ENCODE data around the gene ZMYND15. TPM values are rescaled to one million over a fixed set of nuclear protein-coding genes. Genes with fewer than 3 reads are reported as not detected.

ZMYND15 gene
- total RNA-seq, 1 donor from 2014 or later = not detected

DNA sequence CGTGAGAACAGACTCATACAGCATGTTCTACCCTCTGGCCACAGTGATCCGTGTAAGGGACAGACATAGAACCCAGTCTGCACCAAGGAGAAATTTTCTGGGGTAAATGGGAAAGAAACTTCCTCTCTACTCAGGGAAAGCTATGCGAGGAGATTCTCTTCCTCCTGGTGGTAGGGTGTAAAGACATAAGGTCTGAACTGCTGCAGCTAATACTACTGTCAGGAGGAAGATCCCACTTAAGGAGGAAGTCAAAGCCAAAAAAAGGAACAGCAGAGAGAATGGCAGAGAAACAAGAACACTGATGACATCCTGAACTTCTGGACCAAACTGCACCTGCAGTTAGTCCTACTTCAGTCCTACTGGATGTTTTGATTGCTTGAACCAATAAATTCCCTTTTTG lies 25.0 kb downstream of the ZMYND15 start:
- no peaks in the 10 kb centered on the region for H3K4me1 Mint-ChIP-seq (ENCODE audit: low read depth, unreplicated experiment)
- TF ChIP-seq, protein P1, sequence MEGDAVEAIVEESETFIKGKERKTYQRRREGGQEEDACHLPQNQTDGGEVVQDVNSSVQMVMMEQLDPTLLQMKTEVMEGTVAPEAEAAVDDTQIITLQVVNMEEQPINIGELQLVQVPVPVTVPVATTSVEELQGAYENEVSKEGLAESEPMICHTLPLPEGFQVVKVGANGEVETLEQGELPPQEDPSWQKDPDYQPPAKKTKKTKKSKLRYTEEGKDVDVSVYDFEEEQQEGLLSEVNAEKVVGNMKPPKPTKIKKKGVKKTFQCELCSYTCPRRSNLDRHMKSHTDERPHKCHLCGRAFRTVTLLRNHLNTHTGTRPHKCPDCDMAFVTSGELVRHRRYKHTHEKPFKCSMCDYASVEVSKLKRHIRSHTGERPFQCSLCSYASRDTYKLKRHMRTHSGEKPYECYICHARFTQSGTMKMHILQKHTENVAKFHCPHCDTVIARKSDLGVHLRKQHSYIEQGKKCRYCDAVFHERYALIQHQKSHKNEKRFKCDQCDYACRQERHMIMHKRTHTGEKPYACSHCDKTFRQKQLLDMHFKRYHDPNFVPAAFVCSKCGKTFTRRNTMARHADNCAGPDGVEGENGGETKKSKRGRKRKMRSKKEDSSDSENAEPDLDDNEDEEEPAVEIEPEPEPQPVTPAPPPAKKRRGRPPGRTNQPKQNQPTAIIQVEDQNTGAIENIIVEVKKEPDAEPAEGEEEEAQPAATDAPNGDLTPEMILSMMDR (IDR thresholded peaks at IDR 0.05; ENCODE audit: partially characterized antibody, unreplicated experiment) = no peak
- no peaks in the 10 kb centered on the region for H3K9me3 Mint-ChIP-seq (ENCODE audit: unreplicated experiment)
- no peaks in the 10 kb centered on the region for H3K36me3 Mint-ChIP-seq (ENCODE audit: unreplicated experiment)
- H3K27me3 Mint-ChIP-seq (ENCODE audit: unreplicated experiment) = peaks cover 2% of the 10 kb centered on the region
- no peak for DNase-seq
- no peak overlapping the region for H3K27ac Mint-ChIP-seq (ENCODE audit: unreplicated experiment)
- no peak overlapping the region for H3K4me3 Mint-ChIP-seq (ENCODE audit: unreplicated experiment)

DNA sequence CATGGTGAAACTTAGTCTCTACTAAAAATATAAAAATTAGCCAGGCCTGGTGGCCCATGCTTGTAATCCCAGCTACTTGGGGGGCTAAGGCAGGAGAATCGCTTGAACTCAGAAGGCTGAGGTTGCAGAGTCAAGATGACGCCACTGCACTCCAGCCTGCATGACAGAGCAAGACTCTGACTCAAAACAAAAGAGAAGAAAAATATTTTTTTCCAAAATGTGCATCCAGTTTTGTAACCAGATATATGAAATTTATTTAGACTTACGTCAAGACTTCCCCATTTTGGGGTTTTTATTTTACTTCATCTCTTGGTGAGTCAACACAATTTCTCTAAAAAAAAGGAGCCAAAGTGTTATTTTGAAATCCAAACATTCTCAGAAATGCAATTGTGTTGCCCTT lies 26.6 kb downstream of the ZMYND15 start:
- no peaks in the 10 kb centered on the region for H3K36me3 Mint-ChIP-seq (ENCODE audit: unreplicated experiment)
- H3K4me3 Mint-ChIP-seq (ENCODE audit: unreplicated experiment) = no peak overlapping the region
- no peaks in the 10 kb centered on the region for H3K9me3 Mint-ChIP-seq (ENCODE audit: unreplicated experiment)
- no peak overlapping the region for H3K27ac Mint-ChIP-seq (ENCODE audit: unreplicated experiment)
- H3K27me3 Mint-ChIP-seq (ENCODE audit: unreplicated experiment) = peaks cover 4% of the 10 kb centered on the region
- no peak for DNase-seq
- H3K4me1 Mint-ChIP-seq (ENCODE audit: low read depth, unreplicated experiment) = no peaks in the 10 kb centered on the region
- TF ChIP-seq, protein P1 (IDR thresholded peaks at IDR 0.05; ENCODE audit: partially characterized antibody, unreplicated experiment) = no peak

DNA sequence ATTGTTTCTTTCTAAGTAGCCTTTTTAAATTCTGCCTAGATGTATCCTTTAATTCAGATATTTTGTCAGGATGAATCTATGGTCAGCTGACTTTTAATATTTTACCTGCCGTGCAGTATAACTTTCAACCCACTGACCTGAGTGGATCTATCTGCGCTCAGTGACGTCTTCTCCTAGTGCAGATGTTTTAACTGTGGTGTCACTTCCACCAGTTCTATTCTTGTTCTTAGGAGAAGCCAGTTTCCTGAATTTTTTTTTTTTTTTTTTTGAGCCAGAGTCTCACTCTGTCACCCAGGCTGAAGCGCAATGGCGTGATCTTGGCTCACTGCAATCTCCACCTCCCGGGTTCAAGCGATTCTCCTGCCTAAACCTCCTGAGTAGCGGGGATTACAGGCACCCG lies 27.1 kb downstream of the ZMYND15 start:
- H3K4me3 Mint-ChIP-seq (ENCODE audit: unreplicated experiment) = no peak overlapping the region
- TF ChIP-seq, protein P1 (IDR thresholded peaks at IDR 0.05; ENCODE audit: partially characterized antibody, unreplicated experiment) = no peak
- no peak overlapping the region for H3K27ac Mint-ChIP-seq (ENCODE audit: unreplicated experiment)
- no peak for DNase-seq
- no peaks in the 10 kb centered on the region for H3K36me3 Mint-ChIP-seq (ENCODE audit: unreplicated experiment)
- H3K4me1 Mint-ChIP-seq (ENCODE audit: low read depth, unreplicated experiment) = no peaks in the 10 kb centered on the region
- no peaks in the 10 kb centered on the region for H3K9me3 Mint-ChIP-seq (ENCODE audit: unreplicated experiment)
- H3K27me3 Mint-ChIP-seq (ENCODE audit: unreplicated experiment) = peaks cover 6% of the 10 kb centered on the region

- H3K27ac Mint-ChIP-seq (ENCODE audit: unreplicated experiment) = no peak overlapping the region
Measured at GRCh38 chr17:4768298-4768697, 28.7 kb downstream of the ZMYND15 start.

GRCh38 chr17:4769628-4770027 lies 30.0 kb downstream of the ZMYND15 start:
- TF ChIP-seq, protein P1 (IDR thresholded peaks at IDR 0.05; ENCODE audit: partially characterized antibody, unreplicated experiment) = no peak
- Mint-ChIP-seq H3K36me3 (ENCODE audit: unreplicated experiment) (no peaks in the 10 kb centered on the region), H3K27me3 (ENCODE audit: unreplicated experiment) (peaks cover 5% of the 10 kb centered on the region), H3K27ac (ENCODE audit: unreplicated experiment) (no peak overlapping the region), H3K9me3 (ENCODE audit: unreplicated experiment) (no peaks in the 10 kb centered on the region), H3K4me1 (ENCODE audit: low read depth, unreplicated experiment) (no peaks in the 10 kb centered on the region), H3K4me3 (ENCODE audit: unreplicated experiment) (no peak overlapping the region)
- DNase-seq = no peak

More at GRCh38 chr17:4768298-4768697, 28.7 kb downstream of the ZMYND15 start:
- Mint-ChIP-seq H3K4me1 (ENCODE audit: low read depth, unreplicated experiment) (no peaks in the 10 kb centered on the region), H3K27me3 (ENCODE audit: unreplicated experiment) (peaks cover 5% of the 10 kb centered on the region), H3K4me3 (ENCODE audit: unreplicated experiment) (no peak overlapping the region), H3K36me3 (ENCODE audit: unreplicated experiment) (no peaks in the 10 kb centered on the region), H3K9me3 (ENCODE audit: unreplicated experiment) (no peaks in the 10 kb centered on the region)
- TF ChIP-seq, protein P1 (IDR thresholded peaks at IDR 0.05; ENCODE audit: partially characterized antibody, unreplicated experiment) = no peak
- DNase-seq = no peak

Measured in glutamatergic neuron (in vitro differentiated cells).